Measurements from ENCODE around the gene LACC1.

The LACC1 gene

GRCh38 chr13:43879755-43880181, at the start of gene LACC1:
TSS of gene LACC1 (plus strand) at chr13:43879904. CDS start at chr13:43880986, 1,082 bp downstream.
- DNase-seq: peak; percentile 39

GRCh38 chr13:43830497-43830881, 49.2 kb upstream of the LACC1 start:
- no peak for DNase-seq

GRCh38 chr13:43831088-43831487, 48.6 kb upstream of the LACC1 start:
- DNase-seq: no peak

GRCh38 chr13:43835701-43836100, 44.0 kb upstream of the LACC1 start:
- DNase-seq: no peak

- no peak for DNase-seq
Observed at GRCh38 chr13:43838909-43839308, 40.8 kb upstream of the LACC1 start.

- DNase-seq: no peak
Observed at GRCh38 chr13:43846496-43847158, 33.1 kb upstream of the LACC1 start.

GRCh38 chr13:43848001-43848649, 31.6 kb upstream of the LACC1 start:
- no peak for DNase-seq

- no peak for DNase-seq
Observed at GRCh38 chr13:43850873-43851272, 28.8 kb upstream of the LACC1 start.

- no peak for DNase-seq
Observed at GRCh38 chr13:43852923-43853404, 26.7 kb upstream of the LACC1 start.

GRCh38 chr13:43861863-43862262, 17.8 kb upstream of the LACC1 start:
- DNase-seq: no peak

- no peak for DNase-seq
Observed at GRCh38 chr13:43864921-43865320, 14.8 kb upstream of the LACC1 start.

GRCh38 chr13:43865892-43866291, 13.8 kb upstream of the LACC1 start:
- DNase-seq: no peak

GRCh38 chr13:43872181-43872580, 7.5 kb upstream of the LACC1 start:
- no peak for DNase-seq

- DNase-seq: no peak
Observed at GRCh38 chr13:43874504-43875092, 5.1 kb upstream of the LACC1 start.

GRCh38 chr13:43876366-43876765, 3.3 kb upstream of the LACC1 start:
- no peak for DNase-seq

- DNase-seq: no peak
Observed at GRCh38 chr13:43877326-43877725, 2.4 kb upstream of the LACC1 start.

GRCh38 chr13:43877766-43878165, 1.9 kb upstream of the LACC1 start:
- no peak for DNase-seq

- DNase-seq: peak; percentile 39
Observed at GRCh38 chr13:43878892-43879754, 581 bp upstream of the LACC1 start, which contains the start of gene CCDC122. TSS of gene CCDC122 (minus strand) at chr13:43879740. CDS start at chr13:43869376, 10,364 bp downstream.

- DNase-seq: no peak
Observed at GRCh38 chr13:43880214-43880855, 631 bp downstream of the LACC1 start.

GRCh38 chr13:43880926-43881325, 1.2 kb downstream of the LACC1 start:
- no peak for DNase-seq

- no peak for DNase-seq
Observed at GRCh38 chr13:43881580-43881979, 1.9 kb downstream of the LACC1 start.

GRCh38 chr13:43883631-43884030, 3.9 kb downstream of the LACC1 start:
- DNase-seq: no peak

- no peak for DNase-seq
Observed at GRCh38 chr13:43884222-43884621, 4.5 kb downstream of the LACC1 start.

All from NCI-H774 (cell line).